Body of pancreas (tissue), 4 donors: ENCODE results near the gene TRAK1. TPM values are rescaled to one million over a fixed set of nuclear protein-coding genes. Genes with fewer than 3 reads are reported as not detected.
A peak's percentile ranks its signal among the peaks of the same experiment; 100 is the strongest.

ENCODE experiments used
- ATAC-seq: fragments of 150-250 bp; one replicate; pipeline ENCODE4 v1.9.1; 2016
- DNase-seq, 4 donors: peaks; one replicate each; pipeline ENCODE4 v3.0.0-alpha.2; 2019
- H3K27ac ChIP-seq, 4 donors: fragments of 200-600 bp; sonication (generic); 1 replicate in 3 of 4; 2 replicates in 1 of 4; pipeline versions ENCODE4 v1.5.1 to v1.6.1; 2016 to 2019; ENCODE audit warnings: mild to moderate bottlenecking in 1 of 4, mixed read lengths in 1 of 4, moderate library complexity in 1 of 4
- H3K27me3 ChIP-seq, 2 donors: fragments of 200-600 bp; sonication (generic); one replicate each; pipeline ENCODE4 v1.6.0; 2016; ENCODE audit warnings: mild to moderate bottlenecking in 1 of 2
- H3K36me3 ChIP-seq, 2 donors: fragments of 200-600 bp; sonication (generic); replicated peaks in 1 of 2; 2 replicates each; pipeline ENCODE4 v1.5.1; 2016; ENCODE audit warnings: low read depth in 2 of 2; ENCODE audit not compliant: insufficient read depth in 1 of 2
- H3K4me1 ChIP-seq: fragments of 200-600 bp; sonication (generic); one replicate; pipeline ENCODE4 v1.6.0; 2016
- H3K4me3 ChIP-seq, 2 donors: fragments of 200-600 bp; sonication (generic); 1 replicate in 1 of 2; 2 replicates in 1 of 2; pipeline ENCODE4 v1.5.1; 2016 to 2019
- H3K9me3 ChIP-seq, 3 donors: fragments of 200-600 bp; sonication (generic); 1 replicate in 2 of 3; 2 replicates in 1 of 3; pipeline ENCODE4 v1.5.1; 2016
- CTCF ChIP-seq, 7 experiments: fragments of 450-650 bp in 4 of 7; fragments of 200-600 bp in 3 of 7; sonication (generic) in 3 of 7; IDR thresholded peaks; one replicate each; pipeline ENCODE4 v1.5.1; 2016 to 2019; ENCODE audit warnings: antibody characterized with exemption in 7 of 7
- POLR2A ChIP-seq, 3 donors: fragments of 450-650 bp; IDR thresholded peaks; one replicate each; pipeline ENCODE4 v1.6.1; 2016; ENCODE audit warnings: antibody characterized with exemption in 3 of 3, mild to moderate bottlenecking in 2 of 3
- WGBS, 2 donors: methylation state at CpG; one replicate each; pipeline ENCODE4 v1.1.5; 2017; 5-methylcytosine and 5-hydroxymethylcytosine counted together
- intact Hi-C: fragments of 100-400 bp; cut with DNase I; formaldehyde crosslinking; loops from one replicate; pipeline ENCODE4 v1.15.1; 2023
- total RNA-seq, 2 donors: library from RNA; depleted of rRNA; stranded (reverse); fragments of >200 nt; gene quantifications; one replicate each; pipeline ENCODE4 v1.1.0, GENCODE V29; 2016

The TRAK1 gene
- total RNA-seq, 2 donors from 2014 or later, result 17.1 to 24.1 TPM

DNA sequence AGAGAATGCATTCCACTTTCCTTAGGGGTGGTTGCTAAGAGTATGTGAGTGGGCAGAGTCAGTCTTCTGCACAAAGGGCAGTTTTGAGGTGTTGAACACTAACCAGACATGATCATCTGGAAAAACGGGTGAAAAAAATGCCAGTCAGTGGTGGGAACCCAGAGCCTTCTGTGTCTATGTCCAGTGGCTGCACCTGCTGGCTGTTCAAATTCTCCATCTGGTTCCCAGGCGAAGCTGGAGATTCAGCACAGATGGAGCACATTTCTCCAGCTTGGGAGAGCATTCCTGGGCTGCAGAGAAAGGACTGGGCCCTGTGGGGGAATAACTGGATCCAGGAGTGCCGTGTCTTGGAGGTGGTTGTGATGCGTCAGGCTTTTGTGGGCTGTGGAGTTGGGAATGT, 74.1 kb downstream of the TRAK1 start:
- Histone ChIP-seq H3K27ac (no peak overlapping the region), H3K4me3 (no peak overlapping the region), H3K9me3 (no peaks in the 10 kb centered on the region), H3K27me3 (no peaks in the 10 kb centered on the region), H3K4me1 (peaks cover 44% of the 10 kb centered on the region), H3K36me3 (no peaks in the 10 kb centered on the region)
- WGBS, 2 donors, result 80 to 84% methylated on average over 3 to 4 of the region's 4 CpGs
- no peak for TF ChIP-seq CTCF (IDR thresholded peaks at IDR 0.05)
- TF ChIP-seq POLR2A (IDR thresholded peaks at IDR 0.05), result no peak
- ATAC-seq (no peak), DNase-seq (no peak)
- intact Hi-C loops, result no loop called here

DNA sequence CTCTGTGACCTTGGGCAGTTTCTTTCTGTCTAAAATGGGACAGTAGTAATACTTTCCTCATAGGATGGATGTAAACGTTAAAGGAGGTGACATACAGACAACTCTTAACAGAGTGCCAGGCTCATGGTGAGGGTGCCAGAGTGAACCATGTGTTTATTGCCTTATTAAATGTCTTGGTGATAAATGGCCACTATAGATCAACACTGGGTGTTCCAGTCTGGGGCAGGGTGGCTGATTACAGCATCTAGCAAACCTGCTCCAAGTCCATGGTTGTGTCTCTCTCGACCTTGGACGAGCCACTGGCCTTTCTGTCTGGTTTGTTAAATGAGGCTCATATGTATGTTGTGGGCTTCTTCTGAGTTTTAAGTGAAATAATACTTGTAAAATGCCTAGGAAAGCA, 75.1 kb downstream of the TRAK1 start:
- Histone ChIP-seq H3K27me3 (no peaks in the 10 kb centered on the region), H3K36me3 (no peaks in the 10 kb centered on the region), H3K9me3 (no peaks in the 10 kb centered on the region), H3K4me1 (peaks cover 41% of the 10 kb centered on the region), H3K27ac (peak overlapping the region in 2 of 4 donors; percentile 14 to 15), H3K4me3 (no peak overlapping the region)
- 37 to 48% methylated on average over 3 of the region's 3 CpGs for WGBS, 2 donors
- ATAC-seq (no peak), DNase-seq (peak in 2 of 4 donors; percentile 27 to 30)
- intact Hi-C loops, result no loop called here
- TF ChIP-seq POLR2A (IDR thresholded peaks at IDR 0.05), result no peak
- TF ChIP-seq CTCF (IDR thresholded peaks at IDR 0.05), result no peak

DNA sequence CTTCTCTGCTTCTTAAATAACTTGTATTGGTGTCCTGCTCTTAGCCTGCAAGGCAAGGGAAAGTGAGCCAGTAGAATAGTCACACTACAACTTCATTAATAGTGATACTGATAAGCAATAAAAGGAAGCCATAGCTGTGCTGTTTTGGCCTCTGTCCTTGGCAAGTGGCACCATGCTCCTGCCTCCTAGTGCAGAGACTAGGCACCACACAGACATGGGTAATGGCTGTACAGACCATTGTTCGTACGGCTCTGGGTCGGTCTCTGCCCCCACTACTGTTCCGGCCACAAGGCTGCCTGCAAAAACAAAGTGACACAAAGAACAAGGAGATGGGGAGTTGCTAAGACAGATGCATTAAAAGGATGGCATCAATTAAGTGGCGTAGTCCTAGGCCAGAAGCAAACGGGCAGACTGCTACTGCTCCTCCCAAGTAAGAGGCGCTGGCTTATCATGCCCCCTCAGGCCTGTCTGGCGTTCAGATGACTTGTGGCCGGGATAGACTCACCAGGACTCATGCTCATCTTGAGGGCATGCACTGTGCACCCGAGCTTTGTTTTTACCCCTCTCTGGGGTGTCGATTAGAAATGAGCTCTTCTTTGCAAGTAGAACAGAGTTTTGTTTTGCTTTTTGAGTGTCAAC, 75.6 kb downstream of the TRAK1 start:
- no peak overlapping the region for H3K4me3 ChIP-seq
- ATAC-seq (no peak), DNase-seq (no peak)
- no peaks in the 10 kb centered on the region for H3K36me3 ChIP-seq
- H3K27ac ChIP-seq, result peak overlapping the region in 2 of 4 donors; percentile 14 to 15
- TF ChIP-seq POLR2A (IDR thresholded peaks at IDR 0.05), result no peak
- TF ChIP-seq CTCF (IDR thresholded peaks at IDR 0.05), result no peak
- no peaks in the 10 kb centered on the region for H3K27me3 ChIP-seq
- 93 to 95% methylated on average over 11 of the region's 11 CpGs for WGBS, 2 donors
- no peaks in the 10 kb centered on the region for H3K9me3 ChIP-seq
- intact Hi-C loops, result no loop called here
- peaks cover 41% of the 10 kb centered on the region for H3K4me1 ChIP-seq

- H3K36me3 ChIP-seq, result no peaks in the 10 kb centered on the region
- H3K9me3 ChIP-seq, result no peaks in the 10 kb centered on the region
- H3K4me1 ChIP-seq, result peaks cover 24% of the 10 kb centered on the region
- intact Hi-C loops, result no loop called here
- TF ChIP-seq POLR2A (IDR thresholded peaks at IDR 0.05), result no peak
- TF ChIP-seq CTCF (IDR thresholded peaks at IDR 0.05), result no peak
- H3K4me3 ChIP-seq, result no peak overlapping the region
- ATAC-seq (no peak), DNase-seq (no peak)
- H3K27ac ChIP-seq, result no peak overlapping the region
- 80 to 86% methylated on average over 7 of the region's 7 CpGs for WGBS, 2 donors
- no peaks in the 10 kb centered on the region for H3K27me3 ChIP-seq
Measured at GRCh38 chr3:42169579-42170120, 78.5 kb downstream of the TRAK1 start.
